GM12878 (cell line): ENCODE data around the gene FBXO38.

ENCODE experiments used
- TF ChIP-seq, protein P1 (sequence below): fragments of 450-650 bp; IDR thresholded peaks from 2 replicates; pipeline ENCODE4 v1.6.1; 2014; ENCODE audit warnings: mild to moderate bottlenecking
- TF ChIP-seq, protein P2 (sequence below): IDR thresholded peaks from 2 replicates; pipeline ENCODE4 v1.6.1; 2012; ENCODE audit warnings: improper control_type of control experiment, low read depth, low read length; ENCODE audit not compliant: insufficient replicate concordance
- TF ChIP-seq, protein P3 (sequence below), 3 experiments: IDR thresholded peaks in 2 of 3; conservative IDR thresholded peaks in 1 of 3; 2 replicates each; pipeline ENCODE4 v1.5.1; 2011; ENCODE audit warnings: low read depth in 3 of 3, low read length in 3 of 3, mild to moderate bottlenecking in 3 of 3, control low read depth in 2 of 3, moderate library complexity in 2 of 3, inconsistent platforms in 1 of 3, mixed read lengths in 1 of 3; ENCODE audit not compliant: control insufficient read depth in 2 of 3, insufficient read depth in 1 of 3; ENCODE audit errors: extremely low read depth in 1 of 3

DNA sequence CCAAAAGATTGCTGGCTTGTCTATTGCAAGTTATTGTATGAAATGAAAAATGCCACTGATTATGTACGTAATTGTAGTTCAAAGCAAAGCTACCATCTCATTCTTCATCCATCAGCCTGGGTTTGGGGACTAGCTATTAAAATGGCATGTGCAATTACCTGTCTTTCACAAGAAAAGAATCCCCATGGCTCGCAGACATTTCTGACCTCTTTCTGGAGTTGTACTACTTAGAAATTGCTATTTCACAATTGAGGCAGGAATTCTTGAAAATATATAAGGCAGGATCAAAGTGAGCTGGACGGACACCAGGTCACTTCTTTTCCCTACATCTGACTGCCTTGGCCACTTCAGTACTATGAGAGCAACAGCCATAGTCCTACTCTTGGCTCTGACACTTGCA, 48.5 kb upstream of the FBXO38 start, which contains the start of gene SPINK9:
- TF ChIP-seq, protein P1, sequence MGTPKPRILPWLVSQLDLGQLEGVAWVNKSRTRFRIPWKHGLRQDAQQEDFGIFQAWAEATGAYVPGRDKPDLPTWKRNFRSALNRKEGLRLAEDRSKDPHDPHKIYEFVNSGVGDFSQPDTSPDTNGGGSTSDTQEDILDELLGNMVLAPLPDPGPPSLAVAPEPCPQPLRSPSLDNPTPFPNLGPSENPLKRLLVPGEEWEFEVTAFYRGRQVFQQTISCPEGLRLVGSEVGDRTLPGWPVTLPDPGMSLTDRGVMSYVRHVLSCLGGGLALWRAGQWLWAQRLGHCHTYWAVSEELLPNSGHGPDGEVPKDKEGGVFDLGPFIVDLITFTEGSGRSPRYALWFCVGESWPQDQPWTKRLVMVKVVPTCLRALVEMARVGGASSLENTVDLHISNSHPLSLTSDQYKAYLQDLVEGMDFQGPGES = no peak
- TF ChIP-seq, protein P2, sequence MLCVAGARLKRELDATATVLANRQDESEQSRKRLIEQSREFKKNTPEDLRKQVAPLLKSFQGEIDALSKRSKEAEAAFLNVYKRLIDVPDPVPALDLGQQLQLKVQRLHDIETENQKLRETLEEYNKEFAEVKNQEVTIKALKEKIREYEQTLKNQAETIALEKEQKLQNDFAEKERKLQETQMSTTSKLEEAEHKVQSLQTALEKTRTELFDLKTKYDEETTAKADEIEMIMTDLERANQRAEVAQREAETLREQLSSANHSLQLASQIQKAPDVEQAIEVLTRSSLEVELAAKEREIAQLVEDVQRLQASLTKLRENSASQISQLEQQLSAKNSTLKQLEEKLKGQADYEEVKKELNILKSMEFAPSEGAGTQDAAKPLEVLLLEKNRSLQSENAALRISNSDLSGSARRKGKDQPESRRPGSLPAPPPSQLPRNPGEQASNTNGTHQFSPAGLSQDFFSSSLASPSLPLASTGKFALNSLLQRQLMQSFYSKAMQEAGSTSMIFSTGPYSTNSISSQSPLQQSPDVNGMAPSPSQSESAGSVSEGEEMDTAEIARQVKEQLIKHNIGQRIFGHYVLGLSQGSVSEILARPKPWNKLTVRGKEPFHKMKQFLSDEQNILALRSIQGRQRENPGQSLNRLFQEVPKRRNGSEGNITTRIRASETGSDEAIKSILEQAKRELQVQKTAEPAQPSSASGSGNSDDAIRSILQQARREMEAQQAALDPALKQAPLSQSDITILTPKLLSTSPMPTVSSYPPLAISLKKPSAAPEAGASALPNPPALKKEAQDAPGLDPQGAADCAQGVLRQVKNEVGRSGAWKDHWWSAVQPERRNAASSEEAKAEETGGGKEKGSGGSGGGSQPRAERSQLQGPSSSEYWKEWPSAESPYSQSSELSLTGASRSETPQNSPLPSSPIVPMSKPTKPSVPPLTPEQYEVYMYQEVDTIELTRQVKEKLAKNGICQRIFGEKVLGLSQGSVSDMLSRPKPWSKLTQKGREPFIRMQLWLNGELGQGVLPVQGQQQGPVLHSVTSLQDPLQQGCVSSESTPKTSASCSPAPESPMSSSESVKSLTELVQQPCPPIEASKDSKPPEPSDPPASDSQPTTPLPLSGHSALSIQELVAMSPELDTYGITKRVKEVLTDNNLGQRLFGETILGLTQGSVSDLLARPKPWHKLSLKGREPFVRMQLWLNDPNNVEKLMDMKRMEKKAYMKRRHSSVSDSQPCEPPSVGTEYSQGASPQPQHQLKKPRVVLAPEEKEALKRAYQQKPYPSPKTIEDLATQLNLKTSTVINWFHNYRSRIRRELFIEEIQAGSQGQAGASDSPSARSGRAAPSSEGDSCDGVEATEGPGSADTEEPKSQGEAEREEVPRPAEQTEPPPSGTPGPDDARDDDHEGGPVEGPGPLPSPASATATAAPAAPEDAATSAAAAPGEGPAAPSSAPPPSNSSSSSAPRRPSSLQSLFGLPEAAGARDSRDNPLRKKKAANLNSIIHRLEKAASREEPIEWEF = no peak
- TF ChIP-seq, protein P3, sequence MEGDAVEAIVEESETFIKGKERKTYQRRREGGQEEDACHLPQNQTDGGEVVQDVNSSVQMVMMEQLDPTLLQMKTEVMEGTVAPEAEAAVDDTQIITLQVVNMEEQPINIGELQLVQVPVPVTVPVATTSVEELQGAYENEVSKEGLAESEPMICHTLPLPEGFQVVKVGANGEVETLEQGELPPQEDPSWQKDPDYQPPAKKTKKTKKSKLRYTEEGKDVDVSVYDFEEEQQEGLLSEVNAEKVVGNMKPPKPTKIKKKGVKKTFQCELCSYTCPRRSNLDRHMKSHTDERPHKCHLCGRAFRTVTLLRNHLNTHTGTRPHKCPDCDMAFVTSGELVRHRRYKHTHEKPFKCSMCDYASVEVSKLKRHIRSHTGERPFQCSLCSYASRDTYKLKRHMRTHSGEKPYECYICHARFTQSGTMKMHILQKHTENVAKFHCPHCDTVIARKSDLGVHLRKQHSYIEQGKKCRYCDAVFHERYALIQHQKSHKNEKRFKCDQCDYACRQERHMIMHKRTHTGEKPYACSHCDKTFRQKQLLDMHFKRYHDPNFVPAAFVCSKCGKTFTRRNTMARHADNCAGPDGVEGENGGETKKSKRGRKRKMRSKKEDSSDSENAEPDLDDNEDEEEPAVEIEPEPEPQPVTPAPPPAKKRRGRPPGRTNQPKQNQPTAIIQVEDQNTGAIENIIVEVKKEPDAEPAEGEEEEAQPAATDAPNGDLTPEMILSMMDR (IDR thresholded peaks at IDR 0.05 in 2 of 3, conservative IDR thresholded peaks at IDR 0.05 in 1 of 3; ENCODE audit: control insufficient read depth in 2 of 3, extremely low read depth in 1 of 3, insufficient read depth in 1 of 3, low read depth in 3 of 3, low read length in 3 of 3) = no peak
